Liver (tissue), 3 donors: ENCODE results near the gene PXMP4.

Experiments
- EGR1 ChIP-seq, 2 donors: IDR thresholded peaks; 2 replicates each; pipeline ENCODE4 v1.6.1; 2016 to 2018; ENCODE audit warnings: antibody characterized with exemption in 2 of 2, low read depth in 2 of 2
- GABPA ChIP-seq, 2 donors: IDR thresholded peaks in 1 of 2; conservative IDR thresholded peaks in 1 of 2; 2 replicates each; pipeline ENCODE4 v1.6.1; 2016; ENCODE audit warnings: antibody characterized with exemption in 2 of 2, mild to moderate bottlenecking in 1 of 2, moderate library complexity in 1 of 2
- HNF4G ChIP-seq: IDR thresholded peaks from 2 replicates; pipeline ENCODE4 v1.6.1; 2016; ENCODE audit warnings: antibody characterized with exemption
- JUND ChIP-seq, 2 donors: IDR thresholded peaks; 2 replicates each; pipeline ENCODE4 v1.6.1; 2016; ENCODE audit warnings: antibody characterized with exemption in 2 of 2
- RAD21 ChIP-seq, 2 donors: IDR thresholded peaks; 2 replicates each; pipeline ENCODE4 v1.6.1; 2016; ENCODE audit warnings: antibody characterized with exemption in 2 of 2, mild to moderate bottlenecking in 2 of 2
- SP1 ChIP-seq: IDR thresholded peaks from 2 replicates; pipeline ENCODE4 v1.6.1; 2018; ENCODE audit warnings: antibody characterized with exemption, mild to moderate bottlenecking
- TAF1 ChIP-seq: conservative IDR thresholded peaks from 2 replicates; pipeline ENCODE4 v1.6.1; 2016; ENCODE audit warnings: antibody characterized with exemption, mild to moderate bottlenecking
- YY1 ChIP-seq: IDR thresholded peaks from 2 replicates; pipeline ENCODE4 v1.6.1; 2016; ENCODE audit warnings: antibody characterized with exemption, mild to moderate bottlenecking
- TF ChIP-seq, protein P1 (sequence below): fragments of 150-350 bp; IDR thresholded peaks from 2 replicates; pipeline ENCODE4 v1.5.1; 2017; ENCODE audit warnings: improper control_type of control experiment, low read depth, low read length; ENCODE audit not compliant: missing input control
- TF ChIP-seq, protein P2 (sequence below): IDR thresholded peaks from 2 replicates; pipeline ENCODE4 v1.6.1; 2016; ENCODE audit warnings: antibody characterized with exemption
- TF ChIP-seq, protein P3 (sequence below): IDR thresholded peaks from 2 replicates; pipeline ENCODE4 v1.6.1; 2016; ENCODE audit warnings: antibody characterized with exemption, mild to moderate bottlenecking
- TF ChIP-seq, protein P4 (sequence below): IDR thresholded peaks from 2 replicates; pipeline ENCODE4 v1.6.1; 2016; ENCODE audit warnings: antibody characterized with exemption
- donor health status: healthy.
- donor health status: healthy.

DNA sequence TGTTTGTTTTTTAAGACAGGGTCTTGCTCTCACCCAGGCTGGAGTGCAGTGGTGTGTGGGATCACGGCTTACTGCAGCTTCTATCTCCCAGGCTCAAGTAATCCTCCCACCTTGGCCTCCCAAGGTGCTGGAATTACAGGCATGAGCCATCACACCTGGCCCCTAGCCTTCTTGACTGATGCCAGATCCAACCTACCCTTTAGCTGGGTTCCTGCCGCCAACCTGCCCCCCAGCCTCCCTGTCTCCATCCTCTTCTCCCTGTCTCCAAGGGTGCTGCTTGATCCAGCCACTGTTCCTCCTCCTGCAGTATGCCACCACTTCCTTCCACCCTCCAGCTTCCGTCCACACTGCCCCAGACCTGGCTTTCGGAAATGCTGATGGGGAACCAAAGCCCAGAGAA lies 61.2 kb downstream of the PXMP4 start:
- TF ChIP-seq TAF1 (no peak), YY1 (no peak), JUND (IDR thresholded peaks at IDR 0.05) (no peak), EGR1 (IDR thresholded peaks at IDR 0.05; ENCODE audit: low read depth in 2 of 2) (no peak), HNF4G (no peak), SP1 (no peak), RAD21 (IDR thresholded peaks at IDR 0.05) (no peak), GABPA (IDR thresholded peaks at IDR 0.05 in 1 of 2, conservative IDR thresholded peaks at IDR 0.05 in 1 of 2) (no peak)
- TF ChIP-seq, protein P1, sequence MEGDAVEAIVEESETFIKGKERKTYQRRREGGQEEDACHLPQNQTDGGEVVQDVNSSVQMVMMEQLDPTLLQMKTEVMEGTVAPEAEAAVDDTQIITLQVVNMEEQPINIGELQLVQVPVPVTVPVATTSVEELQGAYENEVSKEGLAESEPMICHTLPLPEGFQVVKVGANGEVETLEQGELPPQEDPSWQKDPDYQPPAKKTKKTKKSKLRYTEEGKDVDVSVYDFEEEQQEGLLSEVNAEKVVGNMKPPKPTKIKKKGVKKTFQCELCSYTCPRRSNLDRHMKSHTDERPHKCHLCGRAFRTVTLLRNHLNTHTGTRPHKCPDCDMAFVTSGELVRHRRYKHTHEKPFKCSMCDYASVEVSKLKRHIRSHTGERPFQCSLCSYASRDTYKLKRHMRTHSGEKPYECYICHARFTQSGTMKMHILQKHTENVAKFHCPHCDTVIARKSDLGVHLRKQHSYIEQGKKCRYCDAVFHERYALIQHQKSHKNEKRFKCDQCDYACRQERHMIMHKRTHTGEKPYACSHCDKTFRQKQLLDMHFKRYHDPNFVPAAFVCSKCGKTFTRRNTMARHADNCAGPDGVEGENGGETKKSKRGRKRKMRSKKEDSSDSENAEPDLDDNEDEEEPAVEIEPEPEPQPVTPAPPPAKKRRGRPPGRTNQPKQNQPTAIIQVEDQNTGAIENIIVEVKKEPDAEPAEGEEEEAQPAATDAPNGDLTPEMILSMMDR = no peak
- TF ChIP-seq, protein P2, sequence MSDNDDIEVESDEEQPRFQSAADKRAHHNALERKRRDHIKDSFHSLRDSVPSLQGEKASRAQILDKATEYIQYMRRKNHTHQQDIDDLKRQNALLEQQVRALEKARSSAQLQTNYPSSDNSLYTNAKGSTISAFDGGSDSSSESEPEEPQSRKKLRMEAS = no peak
- TF ChIP-seq, protein P3, sequence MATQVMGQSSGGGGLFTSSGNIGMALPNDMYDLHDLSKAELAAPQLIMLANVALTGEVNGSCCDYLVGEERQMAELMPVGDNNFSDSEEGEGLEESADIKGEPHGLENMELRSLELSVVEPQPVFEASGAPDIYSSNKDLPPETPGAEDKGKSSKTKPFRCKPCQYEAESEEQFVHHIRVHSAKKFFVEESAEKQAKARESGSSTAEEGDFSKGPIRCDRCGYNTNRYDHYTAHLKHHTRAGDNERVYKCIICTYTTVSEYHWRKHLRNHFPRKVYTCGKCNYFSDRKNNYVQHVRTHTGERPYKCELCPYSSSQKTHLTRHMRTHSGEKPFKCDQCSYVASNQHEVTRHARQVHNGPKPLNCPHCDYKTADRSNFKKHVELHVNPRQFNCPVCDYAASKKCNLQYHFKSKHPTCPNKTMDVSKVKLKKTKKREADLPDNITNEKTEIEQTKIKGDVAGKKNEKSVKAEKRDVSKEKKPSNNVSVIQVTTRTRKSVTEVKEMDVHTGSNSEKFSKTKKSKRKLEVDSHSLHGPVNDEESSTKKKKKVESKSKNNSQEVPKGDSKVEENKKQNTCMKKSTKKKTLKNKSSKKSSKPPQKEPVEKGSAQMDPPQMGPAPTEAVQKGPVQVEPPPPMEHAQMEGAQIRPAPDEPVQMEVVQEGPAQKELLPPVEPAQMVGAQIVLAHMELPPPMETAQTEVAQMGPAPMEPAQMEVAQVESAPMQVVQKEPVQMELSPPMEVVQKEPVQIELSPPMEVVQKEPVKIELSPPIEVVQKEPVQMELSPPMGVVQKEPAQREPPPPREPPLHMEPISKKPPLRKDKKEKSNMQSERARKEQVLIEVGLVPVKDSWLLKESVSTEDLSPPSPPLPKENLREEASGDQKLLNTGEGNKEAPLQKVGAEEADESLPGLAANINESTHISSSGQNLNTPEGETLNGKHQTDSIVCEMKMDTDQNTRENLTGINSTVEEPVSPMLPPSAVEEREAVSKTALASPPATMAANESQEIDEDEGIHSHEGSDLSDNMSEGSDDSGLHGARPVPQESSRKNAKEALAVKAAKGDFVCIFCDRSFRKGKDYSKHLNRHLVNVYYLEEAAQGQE = no peak
- TF ChIP-seq, protein P4, sequence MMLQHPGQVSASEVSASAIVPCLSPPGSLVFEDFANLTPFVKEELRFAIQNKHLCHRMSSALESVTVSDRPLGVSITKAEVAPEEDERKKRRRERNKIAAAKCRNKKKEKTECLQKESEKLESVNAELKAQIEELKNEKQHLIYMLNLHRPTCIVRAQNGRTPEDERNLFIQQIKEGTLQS = no peak
